ENCODE results near the gene IL1R2. TPM values are rescaled to one million over a fixed set of nuclear protein-coding genes. Genes with fewer than 3 reads are reported as not detected.

IL1R2 gene
- total and polyA plus RNA-seq, 2 of the 13 experiments (the other 11 are each of a cell fraction or from before 2014, with no cell fraction given): 3.6 to 7.3 TPM

- TF ChIP-seq, protein P1, sequence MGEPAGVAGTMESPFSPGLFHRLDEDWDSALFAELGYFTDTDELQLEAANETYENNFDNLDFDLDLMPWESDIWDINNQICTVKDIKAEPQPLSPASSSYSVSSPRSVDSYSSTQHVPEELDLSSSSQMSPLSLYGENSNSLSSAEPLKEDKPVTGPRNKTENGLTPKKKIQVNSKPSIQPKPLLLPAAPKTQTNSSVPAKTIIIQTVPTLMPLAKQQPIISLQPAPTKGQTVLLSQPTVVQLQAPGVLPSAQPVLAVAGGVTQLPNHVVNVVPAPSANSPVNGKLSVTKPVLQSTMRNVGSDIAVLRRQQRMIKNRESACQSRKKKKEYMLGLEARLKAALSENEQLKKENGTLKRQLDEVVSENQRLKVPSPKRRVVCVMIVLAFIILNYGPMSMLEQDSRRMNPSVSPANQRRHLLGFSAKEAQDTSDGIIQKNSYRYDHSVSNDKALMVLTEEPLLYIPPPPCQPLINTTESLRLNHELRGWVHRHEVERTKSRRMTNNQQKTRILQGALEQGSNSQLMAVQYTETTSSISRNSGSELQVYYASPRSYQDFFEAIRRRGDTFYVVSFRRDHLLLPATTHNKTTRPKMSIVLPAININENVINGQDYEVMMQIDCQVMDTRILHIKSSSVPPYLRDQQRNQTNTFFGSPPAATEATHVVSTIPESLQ (CRISPR knock-in tag; conservative IDR thresholded peaks at IDR 0.05): no peak
- TF ChIP-seq KDM6A (CRISPR knock-in tag; IDR thresholded peaks at IDR 0.05; ENCODE audit: low read depth) (peak; percentile 93), FOXM1 (CRISPR knock-in tag; IDR thresholded peaks at IDR 0.05) (no peak), ZNF800 (CRISPR knock-in tag; IDR thresholded peaks at IDR 0.05) (peak; percentile 48; the same call in 1 of the 2 replicates), ZNF383 (CRISPR knock-in tag; IDR thresholded peaks at IDR 0.05; ENCODE audit: borderline replicate concordance) (no peak), POLR2AphosphoS5 (IDR thresholded peaks at IDR 0.05; ENCODE audit: low read depth, low read length) (peak; percentile 56), FOXA3 (CRISPR knock-in tag; IDR thresholded peaks at IDR 0.05) (peak; percentile 100), GATAD2A (CRISPR knock-in tag; IDR thresholded peaks at IDR 0.05) (peak; percentile 100), KDM3A (CRISPR knock-in tag; IDR thresholded peaks at IDR 0.05; ENCODE audit: low read depth) (peak; percentile 92), ZNF766 (CRISPR knock-in tag; IDR thresholded peaks at IDR 0.05; ENCODE audit: borderline replicate concordance) (peak; percentile 76; the same call in 1 of the 2 replicates), ZNF724P (CRISPR knock-in tag; IDR thresholded peaks at IDR 0.05; ENCODE audit: borderline replicate concordance) (no peak), KLF16 (CRISPR knock-in tag; IDR thresholded peaks at IDR 0.05) (peak in 1 of 2 experiments; percentile 98; a peak in 2 of 4 replicates), ZBTB20 (CRISPR knock-in tag; IDR thresholded peaks at IDR 0.05; ENCODE audit: borderline replicate concordance, low read depth) (peak; percentile 80; the same call in 1 of the 2 replicates), ZNF430 (CRISPR knock-in tag; IDR thresholded peaks at IDR 0.05) (peak; percentile 95), NONO (IDR thresholded peaks at IDR 0.05) (no peak), NONO (CRISPR knock-in tag; conservative IDR thresholded peaks at IDR 0.05) (peak; percentile 91; the same call in 1 of the 2 replicates), RORA (CRISPR knock-in tag; IDR thresholded peaks at IDR 0.05) (no peak), GATAD1 (CRISPR knock-in tag; IDR thresholded peaks at IDR 0.05) (peak; percentile 80), ZNF614 (CRISPR knock-in tag; IDR thresholded peaks at IDR 0.05; ENCODE audit: borderline replicate concordance) (peak; percentile 98), NFE2 (CRISPR knock-in tag; IDR thresholded peaks at IDR 0.05) (peak; percentile 11; the same call in 1 of the 2 replicates), ZMYM3 (CRISPR knock-in tag; IDR thresholded peaks at IDR 0.05) (peak; percentile 90; the same call in 1 of the 2 replicates)
- TF ChIP-seq, protein P2, sequence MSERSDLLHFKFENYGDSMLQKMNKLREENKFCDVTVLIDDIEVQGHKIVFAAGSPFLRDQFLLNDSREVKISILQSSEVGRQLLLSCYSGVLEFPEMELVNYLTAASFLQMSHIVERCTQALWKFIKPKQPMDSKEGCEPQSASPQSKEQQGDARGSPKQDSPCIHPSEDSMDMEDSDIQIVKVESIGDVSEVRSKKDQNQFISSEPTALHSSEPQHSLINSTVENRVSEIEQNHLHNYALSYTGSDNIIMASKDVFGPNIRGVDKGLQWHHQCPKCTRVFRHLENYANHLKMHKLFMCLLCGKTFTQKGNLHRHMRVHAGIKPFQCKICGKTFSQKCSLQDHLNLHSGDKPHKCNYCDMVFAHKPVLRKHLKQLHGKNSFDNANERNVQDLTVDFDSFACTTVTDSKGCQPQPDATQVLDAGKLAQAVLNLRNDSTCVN (CRISPR knock-in tag; IDR thresholded peaks at IDR 0.05; ENCODE audit: borderline replicate concordance): peak; percentile 97
- TF ChIP-seq, protein P3, sequence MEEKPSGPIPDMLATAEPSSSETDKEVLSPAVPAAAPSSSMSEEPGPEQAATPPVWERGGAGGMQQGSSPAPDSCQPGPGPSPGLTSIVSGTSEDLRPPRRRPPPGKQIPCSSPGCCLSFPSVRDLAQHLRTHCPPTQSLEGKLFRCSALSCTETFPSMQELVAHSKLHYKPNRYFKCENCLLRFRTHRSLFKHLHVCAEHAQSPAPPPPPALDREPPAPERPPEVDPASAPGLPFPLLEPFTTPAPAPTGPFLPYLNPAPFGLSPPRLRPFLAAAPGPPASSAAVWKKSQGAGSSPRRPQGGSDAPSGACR (CRISPR knock-in tag; IDR thresholded peaks at IDR 0.05): no peak
Measured at GRCh38 chr2:102046135-102046986, 54.6 kb downstream of the IL1R2 start (continued).
